IPS DF 19.7 (cell line): ENCODE measurements around the gene TCF7L2.

Source experiments
- DNase-seq: peaks from one replicate; pipeline ENCODE4 v3.0.0-alpha.2; 2013; ENCODE audit warnings: low read depth, low spot score

Gene TCF7L2

GRCh38 chr10:112964482-112964881 is 14.4 kb downstream of the TCF7L2 start:
- no peak for DNase-seq

GRCh38 chr10:112966194-112966855 is 16.3 kb downstream of the TCF7L2 start:
- DNase-seq, result no peak

- no peak for DNase-seq
These were observed 17.2 kb downstream of the TCF7L2 start for GRCh38 chr10:112967200-112967599.

- no peak for DNase-seq
These were observed 19.1 kb downstream of the TCF7L2 start for GRCh38 chr10:112969131-112969530.

GRCh38 chr10:112969542-112969941 is 19.5 kb downstream of the TCF7L2 start:
- no peak for DNase-seq

- no peak for DNase-seq
These were observed 20.0 kb downstream of the TCF7L2 start for GRCh38 chr10:112970021-112970420.

- DNase-seq, result no peak
These were observed 22.6 kb downstream of the TCF7L2 start for GRCh38 chr10:112972606-112973005.

- no peak for DNase-seq
These were observed 23.0 kb downstream of the TCF7L2 start for GRCh38 chr10:112973046-112973445.

- no peak for DNase-seq
These were observed 23.8 kb downstream of the TCF7L2 start for GRCh38 chr10:112973805-112974204.

GRCh38 chr10:112977426-112977898 is 27.4 kb downstream of the TCF7L2 start:
- DNase-seq, result no peak

GRCh38 chr10:112979927-112980326 is 29.9 kb downstream of the TCF7L2 start:
- DNase-seq, result no peak

GRCh38 chr10:112980937-112981336 is 30.9 kb downstream of the TCF7L2 start:
- DNase-seq, result no peak

GRCh38 chr10:112981553-112981952 is 31.5 kb downstream of the TCF7L2 start:
- no peak for DNase-seq

GRCh38 chr10:112983444-112984056 is 33.5 kb downstream of the TCF7L2 start:
- DNase-seq, result no peak

- DNase-seq, result no peak
These were observed 34.7 kb downstream of the TCF7L2 start for GRCh38 chr10:112984756-112985155.

GRCh38 chr10:112985690-112986543 is 35.9 kb downstream of the TCF7L2 start:
- no peak for DNase-seq

GRCh38 chr10:112986544-112987190 is 36.6 kb downstream of the TCF7L2 start:
- no peak for DNase-seq

- DNase-seq, result no peak
These were observed 38.9 kb downstream of the TCF7L2 start for GRCh38 chr10:112988839-112989406.

- no peak for DNase-seq
These were observed 39.8 kb downstream of the TCF7L2 start for GRCh38 chr10:112989826-112990225.

- no peak for DNase-seq
These were observed 40.2 kb downstream of the TCF7L2 start for GRCh38 chr10:112990271-112990670.

GRCh38 chr10:112991888-112992491 is 41.9 kb downstream of the TCF7L2 start:
- DNase-seq, result no peak
